IPS DF 6.9 (cell line): Measurements from ENCODE around the gene TRAPPC6A.

Experiments
- DNase-seq: peaks from one replicate; pipeline ENCODE4 v3.0.0-alpha.2; 2013; ENCODE audit warnings: low read depth, low spot score
- H3K27ac ChIP-seq: one replicate; pipeline ENCODE4 v1.5.1; 2013; ENCODE audit warnings: low read length, control low read depth
- H3K27me3 ChIP-seq: 2 replicates; pipeline ENCODE4 v1.6.1; 2013; ENCODE audit warnings: mild to moderate bottlenecking, low read length; ENCODE audit not compliant: control insufficient read depth, insufficient read depth
- H3K36me3 ChIP-seq: 2 replicates; pipeline ENCODE4 v1.6.1; 2013; ENCODE audit warnings: low read length; ENCODE audit not compliant: control insufficient read depth, insufficient read depth
- H3K4me1 ChIP-seq: 2 replicates; pipeline ENCODE4 v1.6.1; 2013; ENCODE audit warnings: low read length; ENCODE audit not compliant: control insufficient read depth, insufficient read depth
- H3K4me3 ChIP-seq: 2 replicates; pipeline ENCODE4 v1.5.1; 2013; ENCODE audit warnings: mild to moderate bottlenecking, low read length
- H3K9me3 ChIP-seq: 2 replicates; pipeline ENCODE4 v1.6.1; 2013; ENCODE audit warnings: low read length, inconsistent platforms; ENCODE audit not compliant: control insufficient read depth, insufficient read depth
- WGBS: extraction: QIAGEN DNeasy Blood & Tissue Kit; methylation state at CpG from one replicate; pipeline ENCODE4 v1.1.7; 2013; ENCODE audit warnings: mixed read lengths, missing lambda C conversion rate; ENCODE audit not compliant: insufficient read length, insufficient coverage; 5-methylcytosine and 5-hydroxymethylcytosine counted together

TRAPPC6A gene

GRCh38 chr19:45187421-45188100 is 9.5 kb upstream of the TRAPPC6A start:
- no peak overlapping the region for H3K4me3 ChIP-seq
- no peaks in the 10 kb centered on the region for H3K36me3 ChIP-seq
- no peaks in the 10 kb centered on the region for H3K27me3 ChIP-seq
- no peaks in the 10 kb centered on the region for H3K9me3 ChIP-seq
- no peak overlapping the region for H3K27ac ChIP-seq
- no peak for DNase-seq
- no CpG with 5 or more reads among the region's 12 CpGs for WGBS
- no peaks in the 10 kb centered on the region for H3K4me1 ChIP-seq

- Histone ChIP-seq H3K4me3 (no peak overlapping the region), H3K27me3 (no peaks in the 10 kb centered on the region), H3K4me1 (no peaks in the 10 kb centered on the region), H3K27ac (no peak overlapping the region), H3K9me3 (no peaks in the 10 kb centered on the region), H3K36me3 (no peaks in the 10 kb centered on the region)
- no peak for DNase-seq
- WGBS, result no CpG with 5 or more reads among the region's 12 CpGs
Measured at GRCh38 chr19:45186509-45187334, 8.7 kb upstream of the TRAPPC6A start.

- Histone ChIP-seq H3K27ac (no peak overlapping the region), H3K36me3 (no peaks in the 10 kb centered on the region), H3K4me3 (no peak overlapping the region), H3K9me3 (no peaks in the 10 kb centered on the region), H3K27me3 (no peaks in the 10 kb centered on the region), H3K4me1 (no peaks in the 10 kb centered on the region)
- no CpG with 5 or more reads among the region's 5 CpGs for WGBS
- DNase-seq, result no peak
Measured at GRCh38 chr19:45184115-45184514, 6.1 kb upstream of the TRAPPC6A start.

- WGBS, result no CpG with 5 or more reads among the region's 4 CpGs
- H3K27me3 ChIP-seq, result no peaks in the 10 kb centered on the region
- no peaks in the 10 kb centered on the region for H3K9me3 ChIP-seq
- H3K27ac ChIP-seq, result no peak overlapping the region
- no peak overlapping the region for H3K4me3 ChIP-seq
- no peaks in the 10 kb centered on the region for H3K36me3 ChIP-seq
- no peak for DNase-seq
- H3K4me1 ChIP-seq, result no peaks in the 10 kb centered on the region
Measured at GRCh38 chr19:45182758-45183157, 4.7 kb upstream of the TRAPPC6A start.

GRCh38 chr19:45180936-45181335 is 2.9 kb upstream of the TRAPPC6A start:
- Histone ChIP-seq H3K9me3 (no peaks in the 10 kb centered on the region), H3K4me3 (no peak overlapping the region), H3K27me3 (no peaks in the 10 kb centered on the region), H3K36me3 (no peaks in the 10 kb centered on the region), H3K27ac (no peak overlapping the region), H3K4me1 (no peaks in the 10 kb centered on the region)
- WGBS, result no CpG with 5 or more reads among the region's 7 CpGs
- no peak for DNase-seq

GRCh38 chr19:45179892-45180370 is 1.9 kb upstream of the TRAPPC6A start:
- H3K4me3 ChIP-seq, result peak overlapping the region; percentile 93; the same call in 1 of the 2 replicates
- H3K4me1 ChIP-seq, result no peaks in the 10 kb centered on the region
- no peak overlapping the region for H3K27ac ChIP-seq
- no peak for DNase-seq
- H3K27me3 ChIP-seq, result no peaks in the 10 kb centered on the region
- no peaks in the 10 kb centered on the region for H3K36me3 ChIP-seq
- H3K9me3 ChIP-seq, result no peaks in the 10 kb centered on the region
- WGBS, result no CpG with 5 or more reads among the region's 9 CpGs

GRCh38 chr19:45179072-45179891 is 1.2 kb upstream of the TRAPPC6A start:
- Histone ChIP-seq H3K9me3 (no peaks in the 10 kb centered on the region), H3K27me3 (no peaks in the 10 kb centered on the region), H3K4me3 (peak overlapping the region; percentile 93; the same call in 1 of the 2 replicates), H3K36me3 (no peaks in the 10 kb centered on the region), H3K27ac (no peak overlapping the region), H3K4me1 (no peaks in the 10 kb centered on the region)
- no peak for DNase-seq
- WGBS, result no CpG with 5 or more reads among the region's 97 CpGs

GRCh38 chr19:45178262-45179071 is 430 bp upstream of the TRAPPC6A start, which contains the start of gene BLOC1S3:
TSS of gene BLOC1S3 (plus strand) at chr19:45178784. CDS start at chr19:45179297, 513 bp downstream.
- no peaks in the 10 kb centered on the region for H3K4me1 ChIP-seq
- H3K36me3 ChIP-seq, result no peaks in the 10 kb centered on the region
- no peak within 1 kb of the TSS for H3K27ac ChIP-seq
- no CpG with 5 or more reads among the region's 51 CpGs for WGBS
- H3K4me3 ChIP-seq, result peak within 1 kb of the TSS; percentile 93
- H3K27me3 ChIP-seq, result no peaks in the 10 kb centered on the region
- H3K9me3 ChIP-seq, result no peaks in the 10 kb centered on the region
- peak; percentile 99 for DNase-seq

- Histone ChIP-seq H3K27me3 (no peaks in the 10 kb centered on the region), H3K27ac (no peak overlapping the region), H3K4me1 (no peaks in the 10 kb centered on the region; the same call in 1 of the 2 replicates), H3K4me3 (no peak overlapping the region), H3K36me3 (no peaks in the 10 kb centered on the region), H3K9me3 (no peaks in the 10 kb centered on the region)
- no CpG with 5 or more reads among the region's 10 CpGs for WGBS
- DNase-seq, result no peak
Measured at GRCh38 chr19:45175515-45176345, 2.3 kb downstream of the TRAPPC6A start.
